IMR-90 (cell line): ENCODE measurements around the gene JAKMIP3. TPM values are rescaled to one million over a fixed set of nuclear protein-coding genes. Genes with fewer than 3 reads are reported as not detected.

Experiments
- ATAC-seq: fragments of 200-7000 bp; cut with Tn5 transposase; 2 replicates; pipeline ENCODE4 v1.9.1; 2020; ENCODE audit warnings: low read depth, mild to moderate bottlenecking, moderate library complexity
- BruUV-seq: library from RNA; stranded (reverse); fragments of 400-500 nt; replicated peaks from 2 replicates; lab custom pipeline; 2021; lab: Mats Ljungman, UMichigan
- CTCF ChIA-PET: fragments of 300-600 bp; formaldehyde crosslinking; extraction: SDS; loops from one replicate; lab custom pipeline; 2021; ENCODE audit warnings: antibody characterized with exemption; lab: Yijun Ruan, JAX
- POLR2A ChIA-PET: fragments of 300-600 bp; sonication (Branson Sonifier 250); formaldehyde crosslinking; loops from one replicate; lab custom pipeline; 2022; ENCODE audit warnings: antibody characterized with exemption; ENCODE audit not compliant: unreplicated experiment; lab: Charles Lee
- DNase-seq: peaks from one replicate; pipeline ENCODE4 v3.0.0; 2013
- H2AFZ ChIP-seq: replicated peaks from 2 replicates; pipeline ENCODE3; 2013; ENCODE audit warnings: low read length, mild to moderate bottlenecking; ENCODE audit not compliant: poor library complexity
- H2AK5ac ChIP-seq: 2 replicates; pipeline ENCODE4 v1.6.1; 2013; ENCODE audit warnings: low read depth, low read length, inconsistent platforms
- H2AK9ac ChIP-seq: replicated peaks from 2 replicates; pipeline ENCODE3; 2013; ENCODE audit warnings: mild to moderate bottlenecking, low read depth, low read length, moderate library complexity; ENCODE audit not compliant: poor library complexity
- H2BK120ac ChIP-seq: 2 replicates; pipeline ENCODE4 v1.6.1; 2013; ENCODE audit warnings: low read depth, low read length, inconsistent platforms
- H2BK15ac ChIP-seq: 3 replicates; pipeline ENCODE4 v1.6.1; 2013; ENCODE audit warnings: low read depth, low read length, inconsistent platforms
- H2BK20ac ChIP-seq: 2 replicates; pipeline ENCODE4 v1.6.1; 2013; ENCODE audit warnings: low read depth, mild to moderate bottlenecking, inconsistent platforms, low read length, moderate library complexity
- H2BK5ac ChIP-seq: 2 replicates; pipeline ENCODE4 v1.6.1; 2013; ENCODE audit warnings: mild to moderate bottlenecking, low read depth, low read length, inconsistent platforms; ENCODE audit not compliant: poor library complexity, severe bottlenecking
- H3K14ac ChIP-seq: replicated peaks from 2 replicates; pipeline ENCODE4 v1.6.1; 2013; ENCODE audit warnings: low read depth, low read length, inconsistent platforms
- H3K18ac ChIP-seq: 2 replicates; pipeline ENCODE4 v1.6.1; 2013; ENCODE audit warnings: low read depth, low read length, control low read depth
- H3K23ac ChIP-seq: 2 replicates; pipeline ENCODE4 v1.6.1; 2013; ENCODE audit warnings: low read depth, low read length, inconsistent platforms
- H3K27ac ChIP-seq: 2 replicates; pipeline ENCODE4 v1.5.1; 2013; ENCODE audit warnings: mild to moderate bottlenecking, control low read depth, low read length; ENCODE audit not compliant: insufficient read depth
- H3K27me3 ChIP-seq: 2 replicates; pipeline ENCODE4 v1.6.1; 2013; ENCODE audit warnings: low read length; ENCODE audit not compliant: control insufficient read depth, insufficient read depth
- H3K36me3 ChIP-seq: 2 replicates; pipeline ENCODE4 v1.6.1; 2013; ENCODE audit warnings: low read length, mixed read lengths; ENCODE audit not compliant: control insufficient read depth, insufficient read depth
- H3K4ac ChIP-seq: 2 replicates; pipeline ENCODE4 v1.6.1; 2013; ENCODE audit warnings: low read depth, low read length, inconsistent platforms
- H3K4me1 ChIP-seq: 2 replicates; pipeline ENCODE4 v1.6.1; 2013; ENCODE audit warnings: low read length, mixed read lengths; ENCODE audit not compliant: control insufficient read depth, insufficient read depth
- H3K4me2 ChIP-seq: 2 replicates; pipeline ENCODE4 v1.6.1; 2013; ENCODE audit warnings: low read depth, mild to moderate bottlenecking, control low read depth, low read length, moderate library complexity
- H3K4me3 ChIP-seq: 2 replicates; pipeline ENCODE4 v1.5.1; 2013; ENCODE audit warnings: low read depth, mild to moderate bottlenecking, control low read depth, low read length, moderate library complexity; ENCODE audit not compliant: insufficient read depth
- H3K56ac ChIP-seq: 2 replicates; pipeline ENCODE4 v1.6.1; 2013; ENCODE audit warnings: low read length, inconsistent platforms; ENCODE audit not compliant: insufficient read depth; ENCODE audit errors: extremely low read depth
- H3K79me1 ChIP-seq, 2 experiments: 2 replicates each; pipeline ENCODE4 v1.6.1; 2013; ENCODE audit warnings: low read length in 2 of 2, inconsistent platforms in 1 of 2, low read depth in 1 of 2
- H3K9ac ChIP-seq: 2 replicates; pipeline ENCODE4 v1.6.1; 2013; ENCODE audit warnings: low read depth, low read length, control low read depth
- H3K9me1 ChIP-seq: 2 replicates; pipeline ENCODE4 v1.6.1; 2013; ENCODE audit warnings: low read length, inconsistent platforms; ENCODE audit not compliant: insufficient read depth
- H3K9me3 ChIP-seq: 2 replicates; pipeline ENCODE4 v1.6.1; 2013; ENCODE audit warnings: low read length; ENCODE audit not compliant: control insufficient read depth, insufficient read depth
- H4K20me1 ChIP-seq: 2 replicates; pipeline ENCODE4 v1.6.1; 2013; ENCODE audit warnings: low read length, inconsistent platforms; ENCODE audit not compliant: insufficient read depth
- H4K5ac ChIP-seq: 2 replicates; pipeline ENCODE4 v1.6.1; 2013; ENCODE audit warnings: mild to moderate bottlenecking, low read depth, low read length, control low read depth
- H4K8ac ChIP-seq, 2 experiments: 2 replicates each; pipeline ENCODE4 v1.6.1; 2013; ENCODE audit warnings: low read depth in 2 of 2, low read length in 2 of 2, control low read depth in 1 of 2, inconsistent platforms in 1 of 2
- H4K91ac ChIP-seq: 2 replicates; pipeline ENCODE4 v1.6.1; 2013; ENCODE audit warnings: low read depth, low read length, inconsistent platforms; ENCODE audit not compliant: insufficient read depth
- BHLHE40 ChIP-seq: fragments of 150-350 bp; IDR thresholded peaks from 2 replicates; pipeline ENCODE4 v1.6.1; 2016; ENCODE audit warnings: mild to moderate bottlenecking, low read depth, low read length
- CTCF ChIP-seq: conservative IDR thresholded peaks from 2 replicates; pipeline ENCODE4 v1.5.1; 2012; ENCODE audit warnings: mild to moderate bottlenecking, low read depth, low read length, improper control_type of control experiment
- FOS ChIP-seq: fragments of 150-350 bp; IDR thresholded peaks from 2 replicates; pipeline ENCODE4 v1.6.1; 2016; ENCODE audit warnings: low read depth, low read length
- MXI1 ChIP-seq: IDR thresholded peaks from 2 replicates; pipeline ENCODE4 v1.6.1; 2012; ENCODE audit warnings: low read depth, mild to moderate bottlenecking, low read length, moderate library complexity, borderline replicate concordance
- NFE2L2 ChIP-seq: fragments of 150-350 bp; IDR thresholded peaks from 2 replicates; pipeline ENCODE4 v1.6.1; 2016; ENCODE audit warnings: low read depth, mild to moderate bottlenecking, low read length
- RCOR1 ChIP-seq: IDR thresholded peaks from 2 replicates; pipeline ENCODE4 v1.6.1; 2012; ENCODE audit warnings: mild to moderate bottlenecking, low read length, improper control_type of control experiment; ENCODE audit not compliant: insufficient replicate concordance
- RFX5 ChIP-seq: IDR thresholded peaks from 2 replicates; pipeline ENCODE4 v1.8.0; 2012; ENCODE audit warnings: low read depth, mild to moderate bottlenecking, low read length, moderate library complexity
- SMC3 ChIP-seq: fragments of 150-350 bp; IDR thresholded peaks from 2 replicates; pipeline ENCODE4 v1.6.1; 2016; ENCODE audit warnings: low read depth, mild to moderate bottlenecking, antibody characterized with exemption, low read length, moderate library complexity
- WGBS, 2 experiments: methylation state at CpG; one replicate each; pipeline versions ENCODE4 v1.1.5 to v1.1.7; 2013; ENCODE audit warnings: missing lambda C conversion rate in 2 of 2; ENCODE audit not compliant: insufficient read length in 1 of 2; ENCODE audit errors: extremely low coverage in 2 of 2; 5-methylcytosine and 5-hydroxymethylcytosine counted together
- dilution Hi-C: fragments of 300-500 bp; cut with HindIII; formaldehyde crosslinking; loops from one replicate; pipeline ENCODE4 v1.14.3; 2018; ENCODE audit warnings: low sequenced_read_pairs; ENCODE audit not compliant: unreplicated experiment
- in situ Hi-C: fragments of 300-500 bp; cut with MboI; formaldehyde crosslinking; loops from 3 replicates; pipeline ENCODE4 v1.14.3; 2019; ENCODE audit warnings: low sequenced_read_pairs, inconsistent platforms, mixed read lengths
- intact Hi-C: fragments of 100-400 bp; cut with micrococcal nuclease; formaldehyde crosslinking; loops from 2 replicates; pipeline ENCODE4 v1.10.0; 2022
- polyA plus RNA-seq, 3 experiments: library from polyadenylated mRNA; depleted of rRNA; stranded (reverse); fragments of >200 nt; gene quantifications; 2 replicates each; pipeline ENCODE4 v1.2.3, GENCODE V29; 2012; ENCODE audit warnings: low replicate concordance in 1 of 3
- total RNA-seq: library from RNA; depleted of rRNA; stranded (reverse); fragments of >200 nt; gene quantifications from 2 replicates; pipeline ENCODE4 v1.2.3, GENCODE V29; 2012
- TF ChIP-seq, protein P1 (sequence below): fragments of 150-350 bp; IDR thresholded peaks from 2 replicates; pipeline ENCODE4 v1.6.1; 2016; ENCODE audit warnings: low read depth, mild to moderate bottlenecking, low read length, moderate library complexity, borderline replicate concordance
- TF ChIP-seq, protein P2 (sequence below): fragments of 150-350 bp; IDR thresholded peaks from 2 replicates; pipeline ENCODE4 v1.6.1; 2017; ENCODE audit warnings: mild to moderate bottlenecking, antibody characterized with exemption, low read length, low read depth

The JAKMIP3 gene
- total and polyA plus RNA-seq, 2 of the 4 experiments (the other 2 are of a cell fraction): under 0.01 to 0.22 TPM

- no peak overlapping the region for H3K18ac ChIP-seq
- no TSS peak for BruUV-seq
- no peak overlapping the region for H3K4me2 ChIP-seq
- CTCF ChIA-PET: no interaction called here
- no peak overlapping the region for H4K8ac ChIP-seq
- dilution Hi-C loops (no loop called here), in situ Hi-C loops (loop anchor here (25.0 kb wide), 1 partner anchor 1829 kb away; no protein-coding TSS in a partner anchor), intact Hi-C loops (no loop called here)
- no peaks in the 10 kb centered on the region for H3K36me3 ChIP-seq
- no peak overlapping the region for H2BK15ac ChIP-seq
- no peak overlapping the region for H2BK20ac ChIP-seq
- no peak overlapping the region for H3K14ac ChIP-seq
- no peak overlapping the region for H3K4me3 ChIP-seq
- no peak overlapping the region for H2BK120ac ChIP-seq
- ATAC-seq (no peak), DNase-seq (no peak)
- no peaks in the 10 kb centered on the region for H3K4me1 ChIP-seq
- no peak overlapping the region for H3K9ac ChIP-seq
- no CpG with 5 or more reads among the region's 6 CpGs for WGBS, 2 experiments
- H2BK5ac ChIP-seq: no peak overlapping the region
- H3K4ac ChIP-seq: no peak overlapping the region
- POLR2A ChIA-PET: no interaction called here
- no peaks in the 10 kb centered on the region for H4K20me1 ChIP-seq
- H3K27me3 ChIP-seq: peaks cover 27% of the 10 kb centered on the region
- no peak overlapping the region for H4K5ac ChIP-seq
- no peak overlapping the region for H2AK5ac ChIP-seq
- no peaks in the 10 kb centered on the region for H3K9me3 ChIP-seq
- H4K91ac ChIP-seq: no peak overlapping the region
- no peak overlapping the region for H3K27ac ChIP-seq
- H2AK9ac ChIP-seq: no peak overlapping the region
- no peak overlapping the region for H3K23ac ChIP-seq
- H3K79me1 ChIP-seq: no peaks in the 10 kb centered on the region
- H3K56ac ChIP-seq: no peak overlapping the region
- TF ChIP-seq BHLHE40 (no peak), CTCF (no peak), SMC3 (no peak), RCOR1 (no peak), FOS (no peak), MXI1 (no peak), RFX5 (no peak), NFE2L2 (no peak)
- TF ChIP-seq, protein P1, sequence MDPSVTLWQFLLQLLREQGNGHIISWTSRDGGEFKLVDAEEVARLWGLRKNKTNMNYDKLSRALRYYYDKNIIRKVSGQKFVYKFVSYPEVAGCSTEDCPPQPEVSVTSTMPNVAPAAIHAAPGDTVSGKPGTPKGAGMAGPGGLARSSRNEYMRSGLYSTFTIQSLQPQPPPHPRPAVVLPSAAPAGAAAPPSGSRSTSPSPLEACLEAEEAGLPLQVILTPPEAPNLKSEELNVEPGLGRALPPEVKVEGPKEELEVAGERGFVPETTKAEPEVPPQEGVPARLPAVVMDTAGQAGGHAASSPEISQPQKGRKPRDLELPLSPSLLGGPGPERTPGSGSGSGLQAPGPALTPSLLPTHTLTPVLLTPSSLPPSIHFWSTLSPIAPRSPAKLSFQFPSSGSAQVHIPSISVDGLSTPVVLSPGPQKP: no peak
- TF ChIP-seq, protein P2, sequence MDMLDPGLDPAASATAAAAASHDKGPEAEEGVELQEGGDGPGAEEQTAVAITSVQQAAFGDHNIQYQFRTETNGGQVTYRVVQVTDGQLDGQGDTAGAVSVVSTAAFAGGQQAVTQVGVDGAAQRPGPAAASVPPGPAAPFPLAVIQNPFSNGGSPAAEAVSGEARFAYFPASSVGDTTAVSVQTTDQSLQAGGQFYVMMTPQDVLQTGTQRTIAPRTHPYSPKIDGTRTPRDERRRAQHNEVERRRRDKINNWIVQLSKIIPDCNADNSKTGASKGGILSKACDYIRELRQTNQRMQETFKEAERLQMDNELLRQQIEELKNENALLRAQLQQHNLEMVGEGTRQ: no peak
- no peak overlapping the region for H2AFZ ChIP-seq
- H3K9me1 ChIP-seq: no peaks in the 10 kb centered on the region
Observed at GRCh38 chr10:132016514-132016913, 49.2 kb upstream of the JAKMIP3 start.
